HL-60 (cell line): ENCODE data around the gene FBXO15.

Experiments
- DNase-seq, 2 experiments: peaks; one replicate each; pipeline ENCODE4 v3.0.0-alpha.2; 2010 to 2020; ENCODE audit warnings: low read depth in 1 of 2, low spot score in 1 of 2
- H3K27ac ChIP-seq: fragments of 250-450 bp; sonication (Bioruptor Pico); replicated peaks from 2 replicates; pipeline ENCODE4 v1.5.1; 2020; ENCODE audit warnings: mild to moderate bottlenecking, moderate library complexity
- H3K27me3 ChIP-seq: fragments of 250-450 bp; sonication (Bioruptor Pico); 2 replicates; pipeline ENCODE4 v1.5.1; 2021; ENCODE audit warnings: mild to moderate bottlenecking, moderate library complexity; ENCODE audit not compliant: insufficient read depth, poor library complexity, severe bottlenecking
- H3K4me3 ChIP-seq: replicated peaks from 2 replicates; pipeline ENCODE4 v1.5.1; 2011; ENCODE audit warnings: mild to moderate bottlenecking, control low read depth, low read length; ENCODE audit not compliant: insufficient read depth
- CTCF ChIP-seq: IDR thresholded peaks from one replicate; pipeline ENCODE4 v1.5.1; 2011; ENCODE audit warnings: low read length, control low read depth, inconsistent platforms; ENCODE audit not compliant: insufficient read depth
- GABPA ChIP-seq: IDR thresholded peaks from 2 replicates; pipeline ENCODE4 v1.6.1; 2012; ENCODE audit warnings: low read depth
- POLR2AphosphoS5 ChIP-seq: IDR thresholded peaks from 2 replicates; pipeline ENCODE4 v1.6.1; 2012; ENCODE audit warnings: low read depth
- REST ChIP-seq: IDR thresholded peaks from 2 replicates; pipeline ENCODE4 v1.6.1; 2012; ENCODE audit warnings: low read depth; ENCODE audit not compliant: insufficient replicate concordance
- SPI1 ChIP-seq: IDR thresholded peaks from 2 replicates; pipeline ENCODE4 v1.6.1; 2012; ENCODE audit warnings: low read depth, mild to moderate bottlenecking, borderline replicate concordance

The FBXO15 gene

DNA sequence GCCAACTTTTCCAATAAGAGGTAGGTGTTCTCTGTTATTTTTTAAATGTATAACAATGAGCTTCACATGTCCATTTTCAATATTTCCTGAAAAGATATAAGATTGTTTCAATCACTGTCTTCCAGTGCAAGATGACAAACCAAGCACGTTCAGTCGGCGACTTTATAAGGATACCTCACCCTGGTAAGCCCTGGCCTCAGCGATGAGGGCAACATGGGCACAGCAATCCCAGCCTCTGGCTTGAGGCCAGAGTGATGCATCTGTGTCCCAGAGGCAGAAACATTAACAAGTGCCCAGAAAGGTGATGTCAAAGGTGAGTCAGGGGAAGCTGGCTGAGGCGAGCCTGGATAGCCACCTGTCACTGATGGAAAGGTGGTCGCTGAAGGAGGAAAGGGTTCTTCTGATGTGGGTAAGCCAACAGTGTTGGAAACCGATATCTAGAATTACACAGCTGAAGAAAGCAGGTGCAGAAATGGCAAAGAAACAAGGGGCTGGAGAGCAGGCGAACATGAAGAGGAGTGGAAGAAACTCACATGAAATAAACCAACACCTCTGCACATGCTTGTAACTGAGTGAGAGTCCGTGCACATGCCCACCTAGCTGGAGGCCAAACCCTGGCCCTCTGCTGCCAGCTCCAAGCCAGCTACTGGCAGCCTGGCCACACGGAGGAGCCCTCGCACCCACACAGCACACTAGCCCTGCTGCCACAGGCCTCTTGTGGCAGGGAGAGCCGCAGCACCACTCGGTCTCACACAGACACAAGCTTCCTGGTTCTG is 65.5 kb downstream of the FBXO15 start:
- Histone ChIP-seq H3K27me3 (peaks cover 3% of the 10 kb centered on the region), H3K4me3 (no peak overlapping the region), H3K27ac (no peak overlapping the region)
- peak; percentile 8 to 80 for DNase-seq
- TF ChIP-seq CTCF (peak; percentile 65), SPI1 (no peak), GABPA (no peak)

GRCh38 chr18:74078257-74078656 is 69.4 kb downstream of the FBXO15 start:
- TF ChIP-seq CTCF (no peak), POLR2AphosphoS5 (no peak), GABPA (no peak), REST (no peak), SPI1 (no peak)
- DNase-seq, result no peak
- Histone ChIP-seq H3K27ac (no peak overlapping the region), H3K4me3 (no peak overlapping the region), H3K27me3 (peaks cover 3% of the 10 kb centered on the region)

- DNase-seq, result no peak
- TF ChIP-seq CTCF (no peak), POLR2AphosphoS5 (no peak), GABPA (no peak), SPI1 (no peak), REST (no peak)
- no peaks in the 10 kb centered on the region for H3K27me3 ChIP-seq
- no peak overlapping the region for H3K4me3 ChIP-seq
- H3K27ac ChIP-seq, result no peak overlapping the region
Observed at GRCh38 chr18:74074668-74075564, 72.7 kb downstream of the FBXO15 start.
